ENCODE results near the gene UST. TPM values are rescaled to one million over a fixed set of nuclear protein-coding genes. Genes with fewer than 3 reads are reported as not detected.

The UST gene
- total and polyA plus RNA-seq, 2 of the 8 experiments (the other 6 are each of a cell fraction or from before 2014, with no cell fraction given) = 13.5 to 34.5 TPM

- TF ChIP-seq CTCF (IDR thresholded peaks at IDR 0.05; ENCODE audit: control extremely low read depth in 1 of 3, insufficient read depth in 1 of 3, low read depth in 1 of 3, low read length in 3 of 3) (no peak), MAX (IDR thresholded peaks at IDR 0.05) (no peak)
These were observed 24.4 kb downstream of the UST start (continued) for GRCh38 chr6:148771212-148771601.

All from H1 (cell line).